ENCODE data around the gene PLEKHG1. TPM values are rescaled to one million over a fixed set of nuclear protein-coding genes. Genes with fewer than 3 reads are reported as not detected.

Gene PLEKHG1
- total and polyA plus RNA-seq, 4 donors: 3.0 to 11.9 (median 5.2) TPM

DNA sequence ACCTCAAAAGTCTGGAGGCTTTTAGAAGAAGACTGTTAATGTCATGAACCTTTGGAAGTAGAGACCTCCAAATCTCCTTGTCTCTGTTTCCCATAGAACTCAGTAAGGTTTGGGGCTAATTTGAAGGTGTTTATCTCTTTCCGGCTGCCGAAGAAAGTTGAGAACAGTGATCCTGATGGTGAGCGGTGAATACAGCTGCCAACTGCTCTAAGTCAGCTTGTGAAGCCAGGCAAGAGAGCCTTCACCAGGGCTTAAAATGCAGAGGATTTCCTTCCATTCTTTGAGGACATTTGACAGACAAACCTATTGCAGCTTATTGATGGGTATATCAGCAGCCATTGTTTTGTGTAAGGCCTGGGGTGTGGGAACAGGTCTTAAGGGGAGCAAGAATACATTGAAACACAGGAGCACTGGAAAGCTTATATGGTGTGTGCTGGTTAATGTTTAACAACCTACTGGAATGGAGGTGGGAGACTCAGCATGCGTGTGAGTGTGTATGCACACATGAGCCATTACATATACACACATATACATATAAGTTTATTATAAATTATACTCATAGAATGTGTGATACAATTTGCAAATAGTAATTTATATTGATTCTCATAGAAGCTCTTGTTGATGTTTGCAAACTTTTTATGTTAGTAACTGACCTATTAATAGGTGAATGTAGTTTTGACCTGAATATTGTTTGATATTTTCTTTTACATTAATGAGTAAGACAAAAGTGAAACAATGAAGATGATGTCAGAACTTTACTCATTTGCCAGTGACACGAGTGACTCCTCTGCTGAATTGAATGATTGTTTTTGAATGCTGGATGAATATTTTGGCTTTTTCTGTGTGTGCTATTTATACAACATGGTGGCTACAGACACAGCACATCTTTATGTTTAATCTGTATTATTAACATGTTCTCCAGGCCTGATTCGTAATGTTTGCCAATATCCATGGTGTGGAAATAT is 18.1 kb downstream of the PLEKHG1 start:
- TF ChIP-seq YY1 (IDR thresholded peaks at IDR 0.05): no peak
- no peak for TF ChIP-seq HNF4G (IDR thresholded peaks at IDR 0.05)
- TF ChIP-seq, protein P1, sequence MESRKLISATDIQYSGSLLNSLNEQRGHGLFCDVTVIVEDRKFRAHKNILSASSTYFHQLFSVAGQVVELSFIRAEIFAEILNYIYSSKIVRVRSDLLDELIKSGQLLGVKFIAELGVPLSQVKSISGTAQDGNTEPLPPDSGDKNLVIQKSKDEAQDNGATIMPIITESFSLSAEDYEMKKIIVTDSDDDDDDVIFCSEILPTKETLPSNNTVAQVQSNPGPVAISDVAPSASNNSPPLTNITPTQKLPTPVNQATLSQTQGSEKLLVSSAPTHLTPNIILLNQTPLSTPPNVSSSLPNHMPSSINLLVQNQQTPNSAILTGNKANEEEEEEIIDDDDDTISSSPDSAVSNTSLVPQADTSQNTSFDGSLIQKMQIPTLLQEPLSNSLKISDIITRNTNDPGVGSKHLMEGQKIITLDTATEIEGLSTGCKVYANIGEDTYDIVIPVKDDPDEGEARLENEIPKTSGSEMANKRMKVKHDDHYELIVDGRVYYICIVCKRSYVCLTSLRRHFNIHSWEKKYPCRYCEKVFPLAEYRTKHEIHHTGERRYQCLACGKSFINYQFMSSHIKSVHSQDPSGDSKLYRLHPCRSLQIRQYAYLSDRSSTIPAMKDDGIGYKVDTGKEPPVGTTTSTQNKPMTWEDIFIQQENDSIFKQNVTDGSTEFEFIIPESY (IDR thresholded peaks at IDR 0.05): no peak
- TF ChIP-seq, protein P2, sequence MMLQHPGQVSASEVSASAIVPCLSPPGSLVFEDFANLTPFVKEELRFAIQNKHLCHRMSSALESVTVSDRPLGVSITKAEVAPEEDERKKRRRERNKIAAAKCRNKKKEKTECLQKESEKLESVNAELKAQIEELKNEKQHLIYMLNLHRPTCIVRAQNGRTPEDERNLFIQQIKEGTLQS (IDR thresholded peaks at IDR 0.05): no peak
- no peak for TF ChIP-seq NR2F2 (IDR thresholded peaks at IDR 0.05)
- TF ChIP-seq, protein P3, sequence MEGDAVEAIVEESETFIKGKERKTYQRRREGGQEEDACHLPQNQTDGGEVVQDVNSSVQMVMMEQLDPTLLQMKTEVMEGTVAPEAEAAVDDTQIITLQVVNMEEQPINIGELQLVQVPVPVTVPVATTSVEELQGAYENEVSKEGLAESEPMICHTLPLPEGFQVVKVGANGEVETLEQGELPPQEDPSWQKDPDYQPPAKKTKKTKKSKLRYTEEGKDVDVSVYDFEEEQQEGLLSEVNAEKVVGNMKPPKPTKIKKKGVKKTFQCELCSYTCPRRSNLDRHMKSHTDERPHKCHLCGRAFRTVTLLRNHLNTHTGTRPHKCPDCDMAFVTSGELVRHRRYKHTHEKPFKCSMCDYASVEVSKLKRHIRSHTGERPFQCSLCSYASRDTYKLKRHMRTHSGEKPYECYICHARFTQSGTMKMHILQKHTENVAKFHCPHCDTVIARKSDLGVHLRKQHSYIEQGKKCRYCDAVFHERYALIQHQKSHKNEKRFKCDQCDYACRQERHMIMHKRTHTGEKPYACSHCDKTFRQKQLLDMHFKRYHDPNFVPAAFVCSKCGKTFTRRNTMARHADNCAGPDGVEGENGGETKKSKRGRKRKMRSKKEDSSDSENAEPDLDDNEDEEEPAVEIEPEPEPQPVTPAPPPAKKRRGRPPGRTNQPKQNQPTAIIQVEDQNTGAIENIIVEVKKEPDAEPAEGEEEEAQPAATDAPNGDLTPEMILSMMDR (IDR thresholded peaks at IDR 0.05; ENCODE audit: low read depth, low read length, missing input control): no peak
- TF ChIP-seq SP1 (IDR thresholded peaks at IDR 0.05): no peak
- TF ChIP-seq, protein P4, sequence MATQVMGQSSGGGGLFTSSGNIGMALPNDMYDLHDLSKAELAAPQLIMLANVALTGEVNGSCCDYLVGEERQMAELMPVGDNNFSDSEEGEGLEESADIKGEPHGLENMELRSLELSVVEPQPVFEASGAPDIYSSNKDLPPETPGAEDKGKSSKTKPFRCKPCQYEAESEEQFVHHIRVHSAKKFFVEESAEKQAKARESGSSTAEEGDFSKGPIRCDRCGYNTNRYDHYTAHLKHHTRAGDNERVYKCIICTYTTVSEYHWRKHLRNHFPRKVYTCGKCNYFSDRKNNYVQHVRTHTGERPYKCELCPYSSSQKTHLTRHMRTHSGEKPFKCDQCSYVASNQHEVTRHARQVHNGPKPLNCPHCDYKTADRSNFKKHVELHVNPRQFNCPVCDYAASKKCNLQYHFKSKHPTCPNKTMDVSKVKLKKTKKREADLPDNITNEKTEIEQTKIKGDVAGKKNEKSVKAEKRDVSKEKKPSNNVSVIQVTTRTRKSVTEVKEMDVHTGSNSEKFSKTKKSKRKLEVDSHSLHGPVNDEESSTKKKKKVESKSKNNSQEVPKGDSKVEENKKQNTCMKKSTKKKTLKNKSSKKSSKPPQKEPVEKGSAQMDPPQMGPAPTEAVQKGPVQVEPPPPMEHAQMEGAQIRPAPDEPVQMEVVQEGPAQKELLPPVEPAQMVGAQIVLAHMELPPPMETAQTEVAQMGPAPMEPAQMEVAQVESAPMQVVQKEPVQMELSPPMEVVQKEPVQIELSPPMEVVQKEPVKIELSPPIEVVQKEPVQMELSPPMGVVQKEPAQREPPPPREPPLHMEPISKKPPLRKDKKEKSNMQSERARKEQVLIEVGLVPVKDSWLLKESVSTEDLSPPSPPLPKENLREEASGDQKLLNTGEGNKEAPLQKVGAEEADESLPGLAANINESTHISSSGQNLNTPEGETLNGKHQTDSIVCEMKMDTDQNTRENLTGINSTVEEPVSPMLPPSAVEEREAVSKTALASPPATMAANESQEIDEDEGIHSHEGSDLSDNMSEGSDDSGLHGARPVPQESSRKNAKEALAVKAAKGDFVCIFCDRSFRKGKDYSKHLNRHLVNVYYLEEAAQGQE (IDR thresholded peaks at IDR 0.05): no peak
- no peak for TF ChIP-seq FOXA2 (IDR thresholded peaks at IDR 0.05)
- TF ChIP-seq JUND (IDR thresholded peaks at IDR 0.05): no peak
- TF ChIP-seq RAD21 (IDR thresholded peaks at IDR 0.05): no peak
- no peak for TF ChIP-seq MAX (IDR thresholded peaks at IDR 0.05)
- no peak for TF ChIP-seq RXRA (IDR thresholded peaks at IDR 0.05)
- TF ChIP-seq HNF4A (conservative IDR thresholded peaks at IDR 0.05): no peak
- TF ChIP-seq TAF1 (conservative IDR thresholded peaks at IDR 0.05): no peak
- TF ChIP-seq EGR1 (IDR thresholded peaks at IDR 0.05; ENCODE audit: low read depth in 2 of 2): no peak
- H3K9ac ChIP-seq (ENCODE audit: low read depth in 1 of 2, low read length in 2 of 2): no peak overlapping the region
- H3K27me3 ChIP-seq (ENCODE audit: control insufficient read depth in 4 of 4, insufficient read depth in 4 of 4, low read length in 3 of 4): no peaks in the 10 kb centered on the region
- no peaks in the 10 kb centered on the region for H3K9me3 ChIP-seq (ENCODE audit: control insufficient read depth in 4 of 4, low read length in 3 of 4)
- H3K4me3 ChIP-seq (ENCODE audit: low read depth in 1 of 3, low read length in 3 of 3): no peak overlapping the region
- no peaks in the 10 kb centered on the region for H3K36me3 ChIP-seq (ENCODE audit: control insufficient read depth in 4 of 4, insufficient read depth in 3 of 4, low read depth in 1 of 4, low read length in 3 of 4)
- WGBS: 80% methylated on average over 6 of the region's 6 CpGs
- no peak for DNase-seq (ENCODE audit: low spot score)
- H3K27ac ChIP-seq (ENCODE audit: low read depth in 1 of 2, low read length in 2 of 2): no peak overlapping the region
- H3K4me1 ChIP-seq (ENCODE audit: control insufficient read depth in 4 of 4, insufficient read depth in 4 of 4, low read length in 3 of 4): peaks cover 3 to 10% (median 9%) of the 10 kb centered on the region in 4 donors

All from liver (tissue), 9 donors.